Measurements from ENCODE around the gene SGPL1.
"Not testable (repeated sequence)": the region's sequence is repeated elsewhere in the genome, so short reads cannot be mapped to it uniquely, and the experiment has no call there.

Gene SGPL1

GRCh38 chr10:70908406-70909296, 92.9 kb downstream of the SGPL1 start:
- DNase-seq: no peak

- no peak for DNase-seq
These were observed 93.7 kb downstream of the SGPL1 start for GRCh38 chr10:70909326-70909935.

GRCh38 chr10:70910486-70911341, 95.0 kb downstream of the SGPL1 start:
- no peak for DNase-seq

GRCh38 chr10:70911386-70911785, 95.6 kb downstream of the SGPL1 start:
- no peak for DNase-seq

- no peak for DNase-seq
These were observed 96.8 kb downstream of the SGPL1 start for GRCh38 chr10:70912556-70912955.

- no peak for DNase-seq
These were observed 97.6 kb downstream of the SGPL1 start for GRCh38 chr10:70913191-70913892.

- no peak for DNase-seq
These were observed 98.1 kb downstream of the SGPL1 start for GRCh38 chr10:70913893-70914240.

GRCh38 chr10:70914316-70914864, 98.6 kb downstream of the SGPL1 start:
- DNase-seq: no peak

- DNase-seq: no peak
These were observed 99.5 kb downstream of the SGPL1 start for GRCh38 chr10:70915206-70915605.

- no peak for DNase-seq
These were observed 100.1 kb downstream of the SGPL1 start for GRCh38 chr10:70915806-70916205.

- no peak for DNase-seq
These were observed 100.5 kb downstream of the SGPL1 start for GRCh38 chr10:70916241-70916640.

- DNase-seq: no peak
These were observed 101.5 kb downstream of the SGPL1 start for GRCh38 chr10:70917226-70917625.

GRCh38 chr10:70917635-70918034, 101.9 kb downstream of the SGPL1 start:
- DNase-seq: no peak

- DNase-seq: no peak
These were observed 103.2 kb downstream of the SGPL1 start for GRCh38 chr10:70918851-70919530.

GRCh38 chr10:70919906-70920305, 104.2 kb downstream of the SGPL1 start:
- not testable (repeated sequence) for DNase-seq

- DNase-seq: no peak
These were observed 104.8 kb downstream of the SGPL1 start for GRCh38 chr10:70920519-70920918.

GRCh38 chr10:70921285-70921684, 105.5 kb downstream of the SGPL1 start:
- no peak for DNase-seq

- no peak for DNase-seq
These were observed 107.9 kb downstream of the SGPL1 start for GRCh38 chr10:70923696-70924095.

- DNase-seq: peak; percentile 67
These were observed 109.9 kb downstream of the SGPL1 start for GRCh38 chr10:70925377-70926225.

- DNase-seq: no peak
These were observed 110.7 kb downstream of the SGPL1 start for GRCh38 chr10:70926226-70927000.

All from suppressor macrophage treated with lipopolysaccharide for 4 hours (primary cell).